ENCODE measurements around the gene NDUFA11. TPM values are rescaled to one million over a fixed set of nuclear protein-coding genes. Genes with fewer than 3 reads are reported as not detected.
A peak's percentile ranks its signal among the peaks of the same experiment; 100 is the strongest.
"Not testable (repeated sequence)": the region's sequence is repeated elsewhere in the genome, so short reads cannot be mapped to it uniquely, and the experiment has no call there.

NDUFA11 gene
- total and polyA plus RNA-seq, 11 donors: 388 to 945 (median 491) TPM

DNA sequence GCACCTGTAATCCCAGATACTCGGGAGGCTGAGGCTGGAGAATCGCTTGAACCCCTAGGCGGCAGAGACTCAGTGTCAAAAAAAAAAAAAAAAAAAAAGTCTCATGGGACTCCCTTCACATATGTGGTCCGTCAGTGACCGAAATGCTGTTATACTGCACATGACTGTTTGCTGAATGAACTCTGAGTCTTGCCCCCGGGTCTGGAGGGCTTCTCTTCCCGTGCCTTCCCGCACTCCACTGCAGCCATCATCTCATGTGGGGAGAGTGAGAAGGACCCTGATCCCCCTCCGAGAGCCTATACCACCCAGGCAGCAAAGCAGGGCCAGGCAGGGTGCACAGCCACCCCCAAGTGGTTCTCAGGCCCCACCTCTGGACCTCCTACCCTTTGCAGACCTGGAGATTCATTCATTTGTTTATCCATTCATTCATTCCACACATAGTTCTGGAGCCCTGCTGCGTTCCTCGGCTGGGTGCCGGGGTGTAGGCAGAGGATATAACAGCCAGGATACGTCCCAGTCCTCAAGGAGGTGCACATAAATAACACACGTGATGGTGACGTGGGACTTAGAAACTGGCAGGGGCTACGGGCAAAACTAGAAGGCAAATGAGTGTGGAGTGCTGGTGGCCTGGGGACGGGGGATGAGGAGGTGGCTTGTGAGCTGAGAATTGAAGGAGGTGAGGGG lies 14.2 kb downstream of the NDUFA11 start:
- peaks cover 0 to 31% (median 18%) of the 10 kb centered on the region in 12 donors for H3K4me1 ChIP-seq
- no peak for DNase-seq
- TF ChIP-seq POLR2A (IDR thresholded peaks at IDR 0.05) (no peak), CTCF (IDR thresholded peaks at IDR 0.05) (no peak)
- ATAC-seq: no peak
- H3K27ac ChIP-seq: peak overlapping the region in 1 of 12 donors; percentile 46
- intact Hi-C loops (cut with DNase I): no loop called here
- peaks cover 0 to 15% (median 0%) of the 10 kb centered on the region in 9 donors for H3K27me3 ChIP-seq
- no peaks in the 10 kb centered on the region for H3K36me3 ChIP-seq
- WGBS, 4 donors: 49 to 63% (median 58%) methylated on average over 17 of the region's 17 CpGs
- no peak overlapping the region for H3K4me3 ChIP-seq
- H3K9me3 ChIP-seq: no peaks in the 10 kb centered on the region

DNA sequence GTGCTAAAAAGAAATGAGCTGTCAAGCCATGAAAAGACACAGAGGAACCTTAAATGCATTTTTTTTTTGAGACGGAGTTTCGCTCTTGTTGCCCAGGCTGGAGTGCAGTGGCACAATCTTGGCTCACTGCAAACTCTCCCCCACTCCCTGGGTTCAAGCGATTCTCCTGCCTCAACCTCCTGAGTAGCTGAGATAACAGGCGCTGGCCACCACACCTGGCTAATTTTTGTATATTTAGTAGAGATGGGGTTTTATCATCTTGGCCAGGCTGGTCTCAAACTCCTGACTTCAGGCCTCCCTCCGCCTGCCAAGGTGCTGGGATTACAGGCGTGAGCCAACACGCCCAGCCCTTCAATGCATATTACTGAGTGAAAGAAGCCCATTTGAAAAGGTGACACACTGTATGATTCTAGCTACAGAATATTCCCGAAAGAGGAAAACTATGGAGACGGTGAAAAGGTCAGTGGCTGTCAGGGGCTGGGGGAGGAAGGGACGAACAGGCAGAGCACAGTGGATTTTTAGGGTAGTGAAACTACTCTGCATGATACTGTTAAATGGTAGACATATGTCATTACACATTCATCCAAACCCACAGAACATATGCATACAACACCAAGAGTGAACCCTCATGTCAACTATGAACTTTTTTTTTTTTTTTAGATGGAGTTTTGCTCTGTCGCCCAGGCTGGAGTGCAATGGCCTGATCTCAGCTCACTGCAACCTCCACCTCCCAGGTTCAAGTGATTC lies 19.4 kb downstream of the NDUFA11 start:
- H3K9me3 ChIP-seq; H3K36me3 ChIP-seq; intact Hi-C loops (cut with DNase I); DNase-seq; H3K27me3 ChIP-seq; H3K4me3 ChIP-seq; ATAC-seq: not testable (repeated sequence)
- Histone ChIP-seq H3K4me1 (peaks cover 0 to 14% (median 9%) of the 10 kb centered on the region in 12 donors), H3K27ac (peak overlapping the region in 1 of 12 donors; percentile 43)
- 76 to 81% (median 78%) methylated on average over 11 of the region's 11 CpGs for WGBS, 4 donors

DNA sequence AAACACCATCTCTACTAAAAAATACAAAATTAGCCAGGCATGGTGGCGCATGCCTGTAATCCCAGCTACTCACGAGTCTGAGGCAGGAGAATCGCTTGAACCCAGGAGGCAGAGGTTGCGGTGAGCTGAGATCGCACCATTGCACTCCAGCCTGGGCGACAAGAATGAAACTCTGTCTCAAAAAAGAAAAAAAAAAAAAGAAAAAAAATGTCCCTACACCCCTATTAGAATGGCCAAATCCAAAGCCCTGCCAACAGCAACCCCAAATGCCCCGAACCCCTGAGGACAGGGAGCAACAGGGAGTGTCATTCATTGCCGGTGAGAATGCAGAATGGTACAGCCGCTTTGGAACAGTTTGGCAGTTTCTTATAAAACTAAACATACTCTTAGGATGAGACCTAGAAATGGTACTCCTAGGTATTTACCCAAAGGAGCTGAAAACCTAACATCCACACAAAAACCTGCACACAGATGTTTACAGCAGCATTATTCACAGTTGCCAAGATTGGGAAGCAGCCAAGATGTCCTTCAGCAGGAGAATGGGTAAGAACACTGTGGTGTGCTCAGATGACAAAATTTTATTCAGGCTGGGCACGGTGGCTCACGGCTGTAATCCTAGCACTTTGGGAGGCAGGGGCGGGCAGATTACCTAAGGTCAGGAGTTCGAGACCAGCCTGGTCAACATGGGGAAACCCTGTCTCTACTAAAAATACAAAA lies 20.3 kb downstream of the NDUFA11 start:
- H3K4me1 ChIP-seq: peaks cover 0 to 14% (median 9%) of the 10 kb centered on the region in 12 donors
- 69 to 76% (median 73%) methylated on average over 13 of the region's 13 CpGs for WGBS, 4 donors
- intact Hi-C loops (cut with DNase I); DNase-seq; ATAC-seq; H3K9me3 ChIP-seq; H3K36me3 ChIP-seq; H3K4me3 ChIP-seq: not testable (repeated sequence)
- peaks cover 0 to 12% (median 0%) of the 10 kb centered on the region in 9 donors for H3K27me3 ChIP-seq
- H3K27ac ChIP-seq: peak overlapping the region in 1 of 12 donors; percentile 43

GRCh38 chr19:5882421-5882968 lies 21.1 kb downstream of the NDUFA11 start:
- TF ChIP-seq POLR2A (IDR thresholded peaks at IDR 0.05): no peak
- TF ChIP-seq CTCF (IDR thresholded peaks at IDR 0.05): no peak
- Histone ChIP-seq H3K36me3 (no peaks in the 10 kb centered on the region), H3K4me1 (peaks cover 0 to 14% (median 9%) of the 10 kb centered on the region in 12 donors), H3K9me3 (no peaks in the 10 kb centered on the region), H3K27me3 (peaks cover 0 to 12% (median 0%) of the 10 kb centered on the region in 9 donors), H3K27ac (peak overlapping the region in 1 of 12 donors; percentile 80), H3K4me3 (no peak overlapping the region)
- 63 to 73% (median 71%) methylated on average over 9 of the region's 9 CpGs for WGBS, 4 donors
- no peak for DNase-seq
- no peak for ATAC-seq
- intact Hi-C loops (cut with DNase I): no loop called here

Measured in heart left ventricle (tissue), 16 donors.